Activated T-cell treated with anti-CD3 and anti-CD28 coated beads for 24 hours (primary cell): ENCODE results near the gene ZDHHC12.
"Not testable (repeated sequence)": the region's sequence is repeated elsewhere in the genome, so short reads cannot be mapped to it uniquely, and the experiment has no call there.

Source experiments
- DNase-seq: peaks from one replicate; pipeline ENCODE4 v3.0.0-alpha.2; 2020; ENCODE audit warnings: low read depth

ZDHHC12 gene

DNA sequence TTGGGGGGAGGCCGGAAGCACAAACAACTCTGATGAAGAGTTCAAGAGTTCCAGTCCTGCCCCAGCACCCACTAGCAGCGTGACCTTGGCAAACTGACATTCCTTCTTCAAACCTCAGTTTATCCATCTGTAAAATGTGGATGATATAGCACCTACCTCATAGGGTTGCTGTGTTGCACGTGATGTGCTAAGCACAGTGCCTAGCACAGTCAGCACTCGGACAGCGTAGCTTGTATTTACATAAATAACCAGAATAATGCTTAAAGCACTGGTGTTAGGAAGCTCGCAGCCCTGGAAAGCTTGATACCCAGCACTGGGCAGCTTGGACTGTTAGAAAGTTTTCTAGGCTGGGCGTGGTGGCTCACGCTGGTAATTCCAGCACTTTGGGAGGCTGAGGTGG is 16.5 kb downstream of the ZDHHC12 start:
- DNase-seq: no peak

- DNase-seq: no peak
Observed at GRCh38 chr9:128706671-128707381, 17.1 kb downstream of the ZDHHC12 start.

- DNase-seq: no peak
Observed at GRCh38 chr9:128706045-128706444, 17.9 kb downstream of the ZDHHC12 start.

GRCh38 chr9:128705051-128705965 is 18.6 kb downstream of the ZDHHC12 start:
- DNase-seq: no peak

DNA sequence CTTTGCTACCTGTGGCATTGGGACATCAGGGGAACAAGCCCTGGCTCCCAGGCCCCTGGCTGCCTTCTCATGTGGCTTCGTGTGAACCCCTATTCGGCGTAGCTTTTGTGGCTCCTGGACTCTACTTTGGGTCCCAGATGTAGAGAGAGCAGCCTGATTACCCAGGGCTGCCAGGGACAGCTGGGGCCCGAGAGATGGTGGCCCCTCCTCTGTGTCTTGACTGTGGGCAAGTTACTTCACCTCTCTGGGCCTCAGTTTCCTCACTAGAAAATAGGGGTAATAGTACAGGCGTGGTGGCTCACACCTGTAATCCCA is 19.6 kb downstream of the ZDHHC12 start:
- no peak for DNase-seq

GRCh38 chr9:128703616-128704355 is 20.1 kb downstream of the ZDHHC12 start:
- no peak for DNase-seq

- no peak for DNase-seq
Observed at GRCh38 chr9:128702949-128703615, 20.8 kb downstream of the ZDHHC12 start.

- DNase-seq: peak; percentile 80
Observed at GRCh38 chr9:128702445-128702948, 21.4 kb downstream of the ZDHHC12 start, which contains the start of gene PKN3. Gene PKN3, plus strand, starts transcription at chr9:128702503. Its CDS starts 413 bp downstream, at chr9:128702916.

DNA sequence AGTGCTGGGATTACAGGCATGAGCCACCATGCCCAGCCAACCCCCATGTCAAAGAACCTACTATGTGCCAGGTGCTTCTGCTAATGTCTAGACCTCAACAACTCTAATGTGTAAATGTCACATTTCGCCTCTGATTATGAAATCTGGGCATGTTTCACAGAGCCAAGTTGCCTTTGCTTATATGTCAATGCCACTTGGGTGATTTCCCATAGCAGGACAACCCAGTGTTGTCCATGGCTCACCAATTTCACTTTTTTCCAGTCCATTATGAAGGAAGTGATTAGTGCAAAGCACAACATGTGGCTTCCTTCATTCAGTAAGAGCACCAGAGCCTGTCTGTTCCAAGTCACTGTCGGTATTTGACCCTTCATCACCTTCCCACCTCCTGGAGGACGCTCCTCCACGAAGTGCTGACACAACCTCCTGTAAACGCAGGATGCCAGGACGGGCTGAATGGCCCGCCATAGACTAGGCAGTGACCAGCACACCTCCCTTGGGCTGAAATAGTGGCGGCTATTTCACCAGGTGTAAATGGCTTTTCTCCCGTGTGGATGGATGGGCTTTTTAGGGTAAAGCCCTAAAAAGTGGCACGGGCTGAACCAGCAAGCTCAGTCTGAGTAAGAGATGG is 22.6 kb downstream of the ZDHHC12 start:
- DNase-seq: no peak

GRCh38 chr9:128699096-128699795 is 24.7 kb downstream of the ZDHHC12 start:
- DNase-seq: not testable (repeated sequence)

DNA sequence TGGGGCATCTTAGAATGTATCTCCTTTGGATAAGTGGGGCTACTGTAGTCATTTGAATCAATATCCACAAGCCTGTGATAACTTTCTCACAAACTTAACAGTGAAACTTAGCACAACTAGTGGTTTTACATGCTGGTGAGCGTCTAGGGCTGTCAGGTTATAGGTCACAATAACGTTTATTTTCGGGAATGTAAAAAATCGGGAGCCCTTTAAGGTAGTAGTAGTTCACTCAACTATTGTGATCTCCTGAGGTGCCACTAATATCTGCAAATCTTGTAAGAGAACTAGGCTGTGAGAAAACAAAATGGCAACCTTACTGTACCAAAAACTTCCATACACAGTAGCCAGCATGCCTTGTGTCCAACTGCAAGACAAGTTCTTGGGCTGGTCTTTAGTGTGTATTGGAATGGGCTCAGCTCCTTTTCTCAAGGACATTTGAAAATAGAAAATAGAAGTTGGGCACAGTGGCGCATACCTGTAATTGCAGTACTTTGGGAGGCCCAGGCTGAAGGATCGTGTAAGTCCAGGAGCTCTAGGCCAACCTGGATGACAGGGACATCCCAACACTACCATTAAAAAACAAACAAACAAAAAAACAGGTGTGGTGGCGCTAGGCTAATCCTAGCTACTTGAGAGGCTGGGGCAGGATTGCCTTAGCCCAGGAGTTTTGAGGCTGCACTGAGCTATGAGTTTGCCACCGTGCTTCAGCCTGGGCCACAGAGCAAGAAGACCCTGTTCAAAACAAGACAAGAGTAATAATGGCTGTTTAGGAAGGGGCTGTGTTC is 26.8 kb downstream of the ZDHHC12 start:
- no peak for DNase-seq

- DNase-seq: no peak
Observed at GRCh38 chr9:128694344-128694743, 29.6 kb downstream of the ZDHHC12 start.

- DNase-seq: not testable (repeated sequence)
Observed at GRCh38 chr9:128693738-128694137, 30.2 kb downstream of the ZDHHC12 start.

GRCh38 chr9:128690684-128691034 is 33.3 kb downstream of the ZDHHC12 start:
- DNase-seq: no peak

GRCh38 chr9:128689820-128690683 is 33.9 kb downstream of the ZDHHC12 start:
- DNase-seq: peak; percentile 39

DNA sequence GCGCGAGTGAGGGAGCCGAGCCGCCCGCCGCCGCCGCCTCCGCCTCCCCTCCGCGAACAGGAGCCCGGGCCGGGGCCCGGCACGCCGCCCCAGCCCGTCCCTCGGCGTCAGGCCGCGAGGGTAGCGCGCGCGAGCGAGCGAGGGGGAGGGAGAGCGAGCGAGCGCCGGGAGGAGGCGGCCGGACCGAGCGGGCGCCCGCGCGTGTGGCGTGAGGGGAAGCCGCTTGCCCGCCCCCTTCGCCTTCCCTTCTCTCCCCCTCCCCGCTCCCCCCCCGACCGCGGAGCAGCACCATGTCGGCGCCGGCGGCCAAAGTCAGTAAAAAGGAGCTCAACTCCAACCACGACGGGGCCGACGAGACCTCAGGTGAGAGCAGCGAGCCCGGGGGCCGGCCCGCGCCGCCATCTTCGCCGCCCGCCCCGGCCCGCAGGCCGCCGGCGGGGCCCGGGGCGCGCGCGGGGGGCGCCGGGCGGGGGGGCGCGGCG is 34.6 kb downstream of the ZDHHC12 start:
- no peak for DNase-seq

DNA sequence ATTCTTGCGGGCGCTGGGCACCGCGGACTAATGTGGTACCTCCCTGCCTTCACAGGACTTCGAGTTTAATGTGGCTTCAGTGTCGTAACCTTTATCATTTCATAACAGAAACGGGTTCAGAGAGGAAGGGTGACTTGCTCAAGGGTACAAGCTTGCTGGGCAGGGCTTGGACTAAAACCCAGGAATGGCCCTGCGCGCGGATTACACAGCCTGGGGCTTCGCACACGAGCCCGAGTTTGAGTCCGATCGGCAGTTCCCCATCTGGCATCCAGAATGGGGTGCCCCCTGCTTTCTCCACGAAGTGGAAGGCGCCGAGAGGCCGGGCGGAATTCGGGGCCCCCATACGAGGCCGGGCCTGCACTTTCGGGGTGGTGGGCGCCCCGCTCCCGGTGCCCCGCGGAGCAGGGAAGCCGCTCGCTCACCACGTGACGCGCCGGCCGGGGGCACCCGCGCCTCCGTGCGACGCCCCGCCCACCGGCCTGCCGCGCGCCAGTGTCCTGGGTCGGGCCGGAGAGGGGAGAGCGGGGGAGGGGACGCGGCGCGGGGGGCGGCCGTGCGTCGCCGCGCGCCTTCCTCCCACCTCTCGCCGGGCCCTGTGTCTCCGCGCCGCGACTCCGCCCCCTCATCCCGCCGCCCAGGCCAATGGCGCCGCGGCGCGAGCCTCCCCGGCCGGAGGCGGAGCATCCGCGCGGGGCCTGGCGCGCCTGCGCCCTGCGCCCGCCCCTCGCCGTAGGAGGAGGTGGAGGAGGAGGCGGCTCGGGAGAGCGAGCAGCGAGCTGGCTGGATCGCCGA is 35.2 kb downstream of the ZDHHC12 start, which contains the start of gene SET:
SET (plus strand) TSS at position 722 of the 792 bp plus-strand sequence. CDS start 361 bp downstream, outside the sequence.
- peak; percentile 91 for DNase-seq

DNA sequence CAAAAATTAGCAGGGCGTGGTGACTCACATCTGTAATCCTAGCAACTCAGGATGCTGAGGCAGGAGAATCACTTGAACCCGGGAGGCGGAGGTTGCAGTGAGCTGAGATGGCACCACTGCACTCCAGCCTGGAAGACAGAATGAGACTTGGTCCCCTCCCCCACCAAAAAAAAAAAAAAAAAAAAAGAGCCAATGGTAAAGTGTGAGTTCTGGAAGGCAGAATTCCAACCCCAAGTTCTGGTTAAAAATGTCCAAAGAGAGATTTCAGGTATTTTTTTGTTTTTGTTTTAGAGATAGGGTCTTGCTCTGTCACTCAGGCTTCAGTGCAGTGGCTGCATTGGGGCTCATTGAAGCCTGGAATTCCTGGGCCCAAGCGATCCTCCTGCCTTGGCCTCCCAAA is 36.5 kb downstream of the ZDHHC12 start:
- DNase-seq: no peak
